Thoracic aorta (tissue), 2 donors: ENCODE data around the gene TTLL8. TPM values are rescaled to one million over a fixed set of nuclear protein-coding genes. Genes with fewer than 3 reads are reported as not detected.

Experiments used
- ATAC-seq: fragments of 150-250 bp; one replicate; pipeline ENCODE4 v1.8.0; 2017; ENCODE audit warnings: low read depth; ENCODE audit not compliant: insufficient number of reproducible peaks, low FRiP score
- DNase-seq: peaks from one replicate; pipeline ENCODE4 v3.0.0-alpha.2; 2020; ENCODE audit warnings: low spot score
- H3K27ac ChIP-seq, 2 donors: fragments of 200-600 bp; sonication (generic); 1 replicate in 1 of 2; 2 replicates in 1 of 2; pipeline ENCODE4 v1.5.1; 2016; ENCODE audit warnings: mild to moderate bottlenecking in 2 of 2, moderate library complexity in 2 of 2
- H3K27me3 ChIP-seq: fragments of 200-600 bp; sonication (generic); replicated peaks from 2 replicates; pipeline ENCODE4 v1.6.0; 2016; ENCODE audit warnings: mild to moderate bottlenecking; ENCODE audit not compliant: insufficient read depth
- H3K36me3 ChIP-seq: fragments of 200-600 bp; sonication (generic); one replicate; pipeline ENCODE4 v1.5.1; 2016
- H3K4me1 ChIP-seq, 2 donors: fragments of 200-600 bp; sonication (generic); 1 replicate in 1 of 2; 2 replicates in 1 of 2; pipeline versions ENCODE4 v1.5.1 to v1.6.0; 2016; ENCODE audit warnings: low read depth in 2 of 2, mild to moderate bottlenecking in 1 of 2; ENCODE audit not compliant: control insufficient read depth in 1 of 2
- H3K4me3 ChIP-seq: fragments of 200-600 bp; sonication (generic); 2 replicates; pipeline ENCODE4 v1.5.1; 2016; ENCODE audit warnings: mild to moderate bottlenecking
- H3K9me3 ChIP-seq: fragments of 200-600 bp; sonication (generic); 2 replicates; pipeline ENCODE4 v1.5.1; 2016
- total RNA-seq, 2 donors: library from RNA; depleted of rRNA; stranded (reverse); fragments of >200 nt; gene quantifications; one replicate each; pipeline versions ENCODE4 v1.1.0 to v1.2.3, GENCODE V29; 2016
- TF ChIP-seq, protein P1 (sequence below): fragments of 200-600 bp; sonication (generic); IDR thresholded peaks from one replicate; pipeline ENCODE4 v1.5.1; 2019; ENCODE audit warnings: antibody characterized with exemption

Gene TTLL8
- total RNA-seq, 2 donors from 2014 or later: not detected

DNA sequence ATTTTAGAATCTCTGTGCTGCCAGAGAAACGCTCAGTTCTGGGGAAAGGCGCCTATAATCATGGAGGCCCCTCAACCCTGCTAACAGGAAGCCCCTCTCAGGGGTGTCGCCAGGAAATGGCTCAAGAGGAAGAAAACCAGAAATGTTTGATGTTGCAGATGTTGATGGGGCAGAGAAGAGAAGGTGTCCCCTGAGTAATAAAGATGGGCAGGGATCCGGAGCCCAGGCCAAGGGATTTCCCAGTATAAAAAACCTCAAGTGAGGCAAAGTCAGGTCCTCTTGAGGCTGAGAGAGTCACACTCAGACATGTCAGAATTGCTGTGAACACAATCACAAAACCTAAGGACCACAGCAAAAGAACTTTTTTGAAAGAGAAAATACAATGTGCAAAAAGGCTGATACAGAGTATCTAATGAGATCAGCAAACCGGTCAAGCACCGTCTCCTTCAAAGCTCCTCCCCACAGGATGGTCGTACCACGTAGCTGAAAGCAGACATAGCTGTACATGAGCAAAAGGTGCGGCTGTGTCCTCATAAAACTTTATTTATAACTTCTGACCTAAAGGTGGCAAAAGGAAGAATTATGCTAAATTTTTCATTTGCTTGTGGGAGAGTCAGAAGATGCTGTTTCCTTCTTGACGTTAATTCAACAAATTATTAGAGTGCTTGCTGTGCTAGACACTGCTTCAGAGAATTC, 43.9 kb upstream of the TTLL8 start:
- Histone ChIP-seq H3K9me3 (no peaks in the 10 kb centered on the region), H3K36me3 (no peaks in the 10 kb centered on the region), H3K4me3 (no peak overlapping the region), H3K27ac (no peak overlapping the region), H3K27me3 (no peaks in the 10 kb centered on the region), H3K4me1 (no peaks in the 10 kb centered on the region)
- no peak for ATAC-seq
- DNase-seq: no peak
- TF ChIP-seq, protein P1, sequence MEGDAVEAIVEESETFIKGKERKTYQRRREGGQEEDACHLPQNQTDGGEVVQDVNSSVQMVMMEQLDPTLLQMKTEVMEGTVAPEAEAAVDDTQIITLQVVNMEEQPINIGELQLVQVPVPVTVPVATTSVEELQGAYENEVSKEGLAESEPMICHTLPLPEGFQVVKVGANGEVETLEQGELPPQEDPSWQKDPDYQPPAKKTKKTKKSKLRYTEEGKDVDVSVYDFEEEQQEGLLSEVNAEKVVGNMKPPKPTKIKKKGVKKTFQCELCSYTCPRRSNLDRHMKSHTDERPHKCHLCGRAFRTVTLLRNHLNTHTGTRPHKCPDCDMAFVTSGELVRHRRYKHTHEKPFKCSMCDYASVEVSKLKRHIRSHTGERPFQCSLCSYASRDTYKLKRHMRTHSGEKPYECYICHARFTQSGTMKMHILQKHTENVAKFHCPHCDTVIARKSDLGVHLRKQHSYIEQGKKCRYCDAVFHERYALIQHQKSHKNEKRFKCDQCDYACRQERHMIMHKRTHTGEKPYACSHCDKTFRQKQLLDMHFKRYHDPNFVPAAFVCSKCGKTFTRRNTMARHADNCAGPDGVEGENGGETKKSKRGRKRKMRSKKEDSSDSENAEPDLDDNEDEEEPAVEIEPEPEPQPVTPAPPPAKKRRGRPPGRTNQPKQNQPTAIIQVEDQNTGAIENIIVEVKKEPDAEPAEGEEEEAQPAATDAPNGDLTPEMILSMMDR: no peak

DNA sequence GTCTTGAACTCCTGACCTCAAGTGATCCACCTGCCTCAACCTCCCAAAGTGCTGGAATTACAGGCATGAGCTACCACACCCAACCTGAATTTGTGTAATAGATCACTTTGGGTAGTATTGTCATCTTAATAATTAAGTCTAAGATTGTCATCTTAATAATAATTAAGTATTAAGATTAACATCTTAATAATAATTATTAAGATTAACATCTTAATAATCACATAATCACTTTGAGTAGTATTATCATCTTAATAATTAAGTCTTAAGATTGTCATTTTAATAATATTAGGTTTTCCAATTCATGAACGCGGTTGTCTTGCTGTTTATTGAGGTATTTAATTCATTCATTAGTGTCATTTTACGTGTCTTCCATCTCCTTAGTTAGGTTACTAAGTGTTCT, 40.0 kb upstream of the TTLL8 start:
- TF ChIP-seq, protein P1: no peak
- Histone ChIP-seq H3K27me3 (no peaks in the 10 kb centered on the region), H3K9me3 (no peaks in the 10 kb centered on the region), H3K4me1 (no peaks in the 10 kb centered on the region), H3K36me3 (no peaks in the 10 kb centered on the region), H3K4me3 (no peak overlapping the region), H3K27ac (no peak overlapping the region)
- no peak for ATAC-seq
- no peak for DNase-seq

DNA sequence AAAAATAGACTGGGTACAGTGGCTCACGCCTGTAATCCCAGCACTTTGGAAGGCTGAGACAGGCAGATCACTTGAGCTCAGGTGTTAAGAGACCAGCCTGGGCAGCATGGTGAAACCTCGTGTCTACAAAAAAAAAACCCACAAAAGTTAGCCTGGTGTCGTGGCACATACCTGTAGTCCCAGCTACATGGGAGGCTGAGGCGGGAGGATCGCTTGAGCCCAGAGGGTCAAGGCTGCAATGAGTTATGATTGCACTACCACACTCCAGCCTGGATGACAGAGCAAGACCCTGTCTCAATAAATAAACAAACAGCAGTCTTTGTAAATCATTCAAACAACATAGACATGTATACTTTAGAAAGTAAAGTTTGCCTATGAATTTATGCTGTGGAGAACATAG, 34.2 kb upstream of the TTLL8 start:
- DNase-seq: no peak
- ATAC-seq: no peak
- Histone ChIP-seq H3K36me3 (no peaks in the 10 kb centered on the region), H3K9me3 (no peaks in the 10 kb centered on the region), H3K27me3 (no peaks in the 10 kb centered on the region), H3K4me3 (no peak overlapping the region), H3K4me1 (peaks cover 0 to 7% of the 10 kb centered on the region in 2 donors), H3K27ac (no peak overlapping the region)
- TF ChIP-seq, protein P1: no peak

DNA sequence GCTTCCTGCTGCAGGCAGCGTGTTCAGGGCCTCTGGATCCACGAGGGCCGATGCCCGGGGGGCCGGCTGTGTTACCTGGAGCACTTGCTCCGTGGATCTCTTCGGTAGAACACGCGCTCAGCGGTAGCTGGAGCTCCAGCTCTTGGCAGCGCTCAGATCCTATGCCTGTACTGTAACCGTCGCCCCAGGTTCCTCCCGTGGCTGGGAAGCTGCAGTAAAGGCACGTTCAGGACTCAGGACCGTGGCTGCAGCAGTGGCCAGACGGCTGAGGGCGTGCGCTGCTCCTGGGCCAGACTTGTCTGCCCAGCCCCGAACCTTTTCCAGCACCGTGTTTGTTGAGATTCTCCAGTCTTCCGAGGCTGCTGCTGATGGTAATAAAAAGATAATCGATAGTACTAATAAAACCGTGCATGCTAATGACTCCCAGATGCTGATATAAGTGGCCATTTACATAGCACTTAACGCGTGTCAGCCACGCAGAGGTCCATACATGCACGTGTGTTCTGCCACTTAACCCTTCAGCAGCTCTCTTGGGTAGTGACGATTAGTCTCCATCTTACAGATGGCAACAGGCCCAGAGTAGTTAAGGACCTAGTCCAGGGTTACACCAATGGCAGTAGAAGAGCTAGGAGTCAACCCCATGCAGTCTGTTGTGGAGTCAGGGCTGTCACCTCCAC, 33.1 kb upstream of the TTLL8 start:
- no peak for DNase-seq
- no peaks in the 10 kb centered on the region for H3K27me3 ChIP-seq
- H3K4me1 ChIP-seq: peaks cover 7 to 15% of the 10 kb centered on the region in 2 donors
- no peak overlapping the region for H3K4me3 ChIP-seq
- ATAC-seq: no peak
- H3K36me3 ChIP-seq: no peaks in the 10 kb centered on the region
- TF ChIP-seq, protein P1: no peak
- H3K27ac ChIP-seq: no peak overlapping the region
- H3K9me3 ChIP-seq: no peaks in the 10 kb centered on the region

DNA sequence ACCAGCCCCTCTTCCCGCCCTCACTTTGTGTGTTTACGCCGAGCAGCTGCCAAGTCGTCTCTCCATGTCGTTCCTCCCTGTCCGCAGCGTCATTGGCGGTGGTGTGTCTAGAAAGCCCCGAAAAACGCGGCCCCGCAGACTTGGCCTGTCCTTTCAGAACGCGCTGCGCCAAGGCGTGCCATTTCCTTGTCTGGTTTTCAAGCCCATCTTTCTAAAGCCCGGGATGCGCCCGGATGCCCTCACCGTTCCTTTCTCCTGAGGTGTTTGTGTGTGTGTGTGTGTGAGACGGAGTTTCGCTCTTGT, 32.3 kb upstream of the TTLL8 start:
- no peak overlapping the region for H3K27ac ChIP-seq
- H3K4me3 ChIP-seq: no peak overlapping the region
- TF ChIP-seq, protein P1: no peak
- no peaks in the 10 kb centered on the region for H3K27me3 ChIP-seq
- no peak for ATAC-seq
- no peak for DNase-seq
- no peaks in the 10 kb centered on the region for H3K36me3 ChIP-seq
- peaks cover 7 to 15% of the 10 kb centered on the region in 2 donors for H3K4me1 ChIP-seq
- no peaks in the 10 kb centered on the region for H3K9me3 ChIP-seq
